HG02588 (cell line): ENCODE results near the gene C6orf118.

Experiments used
- ATAC-seq: cut with Tn5 transposase; IDR thresholded peaks from one replicate; pipeline ENCODE4 v1.9.1; 2021; ENCODE audit warnings: mild to moderate bottlenecking, moderate library complexity; ENCODE audit not compliant: unreplicated experiment

The C6orf118 gene

DNA sequence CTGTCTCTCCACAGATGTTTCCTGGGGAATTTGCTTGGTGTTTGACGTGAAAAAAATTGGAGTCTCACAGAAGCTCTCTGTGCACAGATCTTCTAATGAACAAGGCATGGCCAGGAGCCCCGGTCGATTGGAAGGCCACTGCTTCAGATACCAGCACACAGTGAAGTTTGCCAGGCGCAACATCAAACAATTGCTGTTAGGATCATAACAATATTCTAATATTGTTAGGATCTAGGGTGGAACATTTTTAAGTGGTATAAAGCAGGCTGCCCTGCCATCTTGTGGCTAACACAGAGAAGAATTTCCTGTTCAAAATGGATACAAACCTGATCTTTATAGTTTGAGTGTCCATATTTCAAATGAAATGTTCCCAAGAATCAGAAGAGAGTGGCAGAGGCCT is 64.1 kb downstream of the C6orf118 start:
- ATAC-seq, result no peak

DNA sequence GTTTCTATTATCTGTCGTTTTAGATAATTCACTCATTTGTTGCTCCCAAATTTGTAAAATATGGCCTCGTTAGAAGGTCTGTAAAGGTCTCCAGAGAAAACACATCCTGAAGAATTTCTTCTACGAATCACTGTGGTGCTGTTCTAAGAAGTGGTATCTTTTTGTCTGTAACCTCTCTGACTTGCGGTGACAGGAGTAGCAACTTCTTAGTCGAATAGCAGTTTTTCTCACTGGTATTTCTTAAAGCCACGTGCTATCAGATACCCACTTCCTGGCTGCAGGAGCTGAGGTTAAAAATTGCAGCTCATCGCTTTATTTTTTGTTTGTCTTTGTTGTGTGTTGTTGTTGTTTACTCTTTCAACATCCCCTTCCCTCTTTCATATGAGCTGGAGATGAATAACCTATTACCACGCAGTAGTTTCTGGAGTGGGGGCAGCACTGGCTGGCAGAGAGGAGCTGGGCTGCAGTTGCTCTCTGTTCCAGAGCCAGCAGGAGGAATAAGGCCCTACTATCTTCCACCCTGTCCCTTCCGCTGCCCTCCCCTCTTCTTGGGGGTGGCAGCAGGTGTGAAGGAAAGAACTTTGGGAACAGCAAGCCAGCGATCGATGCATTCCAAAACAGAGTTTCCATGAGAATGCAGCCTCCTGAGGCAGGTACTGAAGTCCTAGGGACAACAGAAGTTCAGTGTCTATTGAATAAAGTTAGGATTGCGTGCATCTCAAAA is 64.7 kb downstream of the C6orf118 start:
- ATAC-seq, result no peak

DNA sequence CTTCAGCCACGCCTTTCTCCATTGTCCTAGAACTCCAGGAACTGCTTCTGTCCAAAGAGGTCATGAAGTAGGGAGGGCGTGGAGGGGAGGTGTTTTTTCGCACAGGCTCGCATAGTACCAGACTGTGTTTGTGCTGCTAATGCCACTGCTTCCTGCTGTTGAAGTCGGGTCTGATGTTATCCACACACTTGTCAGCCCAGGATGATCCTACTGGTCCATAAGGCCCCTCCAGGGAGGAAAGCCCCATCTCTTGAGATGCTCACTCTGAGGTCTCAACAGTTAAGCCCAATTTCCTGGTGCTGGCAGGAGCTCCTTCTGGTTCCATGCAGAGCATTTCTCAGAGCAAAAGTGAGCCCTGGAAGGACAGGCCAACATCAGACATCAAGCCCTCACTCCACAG is 65.6 kb downstream of the C6orf118 start:
- no peak for ATAC-seq

DNA sequence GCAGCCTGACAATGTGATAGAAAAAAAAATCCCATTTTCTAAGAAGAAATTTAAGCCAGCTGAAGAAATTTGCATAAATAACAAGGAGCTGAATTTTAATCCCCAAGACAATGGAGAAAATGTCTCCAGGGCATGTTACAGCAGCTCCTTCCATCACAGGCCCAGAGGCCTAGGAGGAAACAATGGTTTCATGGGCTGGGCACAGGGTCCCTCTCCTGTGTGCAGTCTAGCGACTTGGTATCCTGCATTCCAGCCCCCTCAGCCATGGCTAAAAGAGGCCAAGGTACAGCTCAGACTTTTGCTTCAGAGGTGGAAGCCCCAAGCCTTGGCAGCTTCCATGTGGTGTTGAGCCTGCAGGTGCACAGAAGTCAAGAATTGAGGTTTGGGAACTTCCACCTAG is 73.1 kb downstream of the C6orf118 start:
- no peak for ATAC-seq

DNA sequence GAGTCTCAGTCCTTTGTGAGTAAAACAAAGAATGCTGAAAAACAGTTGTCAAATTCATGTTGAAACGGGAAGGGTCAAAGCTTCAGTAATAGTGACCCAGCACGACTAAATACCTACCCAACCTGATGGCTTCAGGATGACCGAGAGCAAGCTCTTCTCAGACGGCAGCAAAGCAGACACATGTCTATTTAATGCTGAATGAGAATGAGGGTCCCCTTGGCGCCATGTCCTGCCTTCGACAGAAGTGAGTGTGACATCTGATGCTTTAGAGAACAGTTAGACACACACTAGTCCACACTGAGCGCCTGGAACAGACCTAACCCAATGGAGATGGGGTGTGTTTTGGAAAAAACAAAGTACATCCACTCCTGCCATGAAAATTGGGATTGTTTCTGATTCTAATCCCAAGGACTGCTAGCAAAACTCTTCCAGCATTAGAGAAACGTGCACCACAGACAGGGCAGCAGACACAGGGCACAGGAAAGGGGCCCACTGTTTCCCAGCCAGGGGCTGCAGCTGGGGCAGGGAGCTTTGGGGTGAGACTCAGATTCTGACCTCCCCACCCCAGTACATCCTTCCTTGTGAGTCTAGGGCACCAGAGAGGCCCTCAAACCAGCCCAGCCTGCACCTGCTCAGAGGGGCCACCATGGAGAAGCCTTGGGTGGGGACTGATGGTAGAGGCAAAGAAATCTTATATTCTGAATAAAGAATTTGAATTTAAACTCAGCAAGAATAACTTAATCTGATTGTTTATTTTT is 76.5 kb downstream of the C6orf118 start:
- ATAC-seq, result no peak

DNA sequence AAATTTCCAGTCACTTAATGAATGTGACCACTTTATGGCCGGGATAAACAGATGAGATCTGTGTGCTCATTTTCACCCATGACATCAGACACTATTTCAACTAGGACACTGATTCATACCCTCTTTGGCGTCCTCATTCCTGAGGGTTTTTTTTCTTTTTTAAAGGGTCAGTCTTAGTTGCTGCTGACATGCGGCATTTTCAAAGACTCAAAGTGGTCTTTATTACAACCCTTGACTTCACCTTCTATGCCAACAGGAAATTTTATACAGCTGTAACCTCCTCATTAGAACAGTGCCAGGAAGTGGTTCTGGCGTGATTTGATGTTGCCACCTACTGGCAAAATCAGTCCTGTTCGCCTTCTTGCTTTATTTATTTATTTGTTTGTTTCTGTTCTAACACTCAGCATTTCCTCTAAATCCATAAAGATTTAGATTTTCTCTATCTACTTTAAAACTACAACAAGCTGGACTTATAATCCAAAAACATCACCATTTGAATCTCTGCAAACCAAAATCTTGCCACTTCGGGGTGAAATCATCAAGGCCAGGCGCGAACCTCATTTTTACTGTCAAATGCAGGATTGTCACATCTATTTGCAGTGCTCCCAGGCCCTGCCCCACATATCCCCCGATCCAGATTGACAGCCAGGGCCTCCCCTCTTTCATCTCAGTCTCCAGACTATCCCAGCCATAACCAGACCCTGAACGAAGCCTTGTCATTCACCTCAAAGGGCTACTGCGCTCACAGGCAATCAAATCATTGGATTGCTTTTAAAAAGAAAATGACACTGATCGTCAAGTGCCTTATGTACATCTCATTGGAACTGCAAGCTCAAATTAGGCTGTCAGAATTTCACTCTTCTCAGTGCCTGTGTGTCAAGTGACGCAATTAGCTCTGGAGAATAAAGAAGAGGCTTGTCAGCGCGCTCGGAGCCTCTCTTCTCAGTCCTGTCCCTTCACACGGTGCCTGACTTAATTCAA is 77.5 kb downstream of the C6orf118 start:
- no peak for ATAC-seq

DNA sequence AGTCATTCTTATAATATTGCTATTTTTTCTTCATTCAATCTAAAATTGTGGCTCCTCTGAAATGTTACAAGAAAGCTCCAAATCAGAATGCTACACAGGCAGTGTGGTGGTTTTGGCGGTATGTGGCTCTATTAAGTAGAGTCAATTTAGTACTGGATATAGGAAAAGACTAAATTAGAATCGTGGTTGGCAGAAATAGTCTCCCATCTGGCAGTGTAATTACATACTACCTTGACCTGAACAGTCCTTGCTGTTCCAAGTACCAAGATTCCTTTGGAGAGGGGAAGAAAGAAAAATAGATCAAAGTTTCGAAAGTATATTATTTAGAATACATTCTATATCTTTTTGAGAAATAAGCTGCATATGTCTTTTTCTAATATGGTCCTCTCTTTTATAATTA is 78.2 kb downstream of the C6orf118 start:
- no peak for ATAC-seq
